Measurements from ENCODE around the gene STMN1.

STMN1 gene

DNA sequence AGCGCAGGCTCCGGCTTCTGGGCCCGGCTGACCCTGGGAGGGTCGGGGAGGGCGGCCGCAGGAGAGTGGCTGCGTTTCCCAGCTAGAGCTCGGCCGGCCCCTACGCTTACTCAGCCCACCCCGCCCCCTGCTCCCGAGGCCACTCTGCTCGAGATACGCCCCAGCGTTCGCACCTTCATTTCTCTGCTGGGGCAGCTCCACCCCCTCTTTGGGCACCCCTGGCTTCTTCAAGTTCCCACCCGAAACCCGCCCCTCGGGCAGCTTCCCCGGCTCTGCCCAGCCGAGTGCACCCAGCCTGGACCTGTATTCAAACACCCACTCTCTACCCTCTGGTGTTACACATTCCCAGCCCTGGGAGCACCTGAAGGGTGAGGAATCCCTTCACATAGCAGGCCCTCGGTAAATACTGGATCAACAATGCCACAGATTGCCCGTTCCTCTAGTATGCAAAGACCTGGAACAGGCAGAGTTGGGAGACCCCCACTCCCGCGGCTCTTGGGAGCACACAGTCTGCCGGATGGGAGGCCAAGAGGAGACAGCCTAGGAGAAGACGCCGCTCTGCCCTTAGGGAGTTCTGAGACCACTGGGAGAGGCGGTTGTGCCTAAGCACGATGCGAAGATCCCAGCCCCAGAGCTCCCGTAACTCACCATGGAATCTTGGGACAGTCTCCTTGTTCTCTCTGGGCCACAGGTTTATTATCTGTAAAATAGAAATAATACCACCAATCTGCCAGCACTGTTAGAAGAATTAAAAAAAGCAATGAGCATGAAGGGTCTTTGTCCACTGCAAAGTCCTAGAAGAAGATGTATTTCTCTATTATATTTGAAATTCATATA is 30.1 kb downstream of the STMN1 start:
- DNase-seq: no peak
- peak overlapping the region; percentile 29 for H3K4me3 ChIP-seq (ENCODE audit: low read depth, low read length)
- TF ChIP-seq, protein P1, sequence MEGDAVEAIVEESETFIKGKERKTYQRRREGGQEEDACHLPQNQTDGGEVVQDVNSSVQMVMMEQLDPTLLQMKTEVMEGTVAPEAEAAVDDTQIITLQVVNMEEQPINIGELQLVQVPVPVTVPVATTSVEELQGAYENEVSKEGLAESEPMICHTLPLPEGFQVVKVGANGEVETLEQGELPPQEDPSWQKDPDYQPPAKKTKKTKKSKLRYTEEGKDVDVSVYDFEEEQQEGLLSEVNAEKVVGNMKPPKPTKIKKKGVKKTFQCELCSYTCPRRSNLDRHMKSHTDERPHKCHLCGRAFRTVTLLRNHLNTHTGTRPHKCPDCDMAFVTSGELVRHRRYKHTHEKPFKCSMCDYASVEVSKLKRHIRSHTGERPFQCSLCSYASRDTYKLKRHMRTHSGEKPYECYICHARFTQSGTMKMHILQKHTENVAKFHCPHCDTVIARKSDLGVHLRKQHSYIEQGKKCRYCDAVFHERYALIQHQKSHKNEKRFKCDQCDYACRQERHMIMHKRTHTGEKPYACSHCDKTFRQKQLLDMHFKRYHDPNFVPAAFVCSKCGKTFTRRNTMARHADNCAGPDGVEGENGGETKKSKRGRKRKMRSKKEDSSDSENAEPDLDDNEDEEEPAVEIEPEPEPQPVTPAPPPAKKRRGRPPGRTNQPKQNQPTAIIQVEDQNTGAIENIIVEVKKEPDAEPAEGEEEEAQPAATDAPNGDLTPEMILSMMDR (IDR thresholded peaks at IDR 0.05; ENCODE audit: low read depth, low read length): no peak
- H3K4me1 ChIP-seq: no peaks in the 10 kb centered on the region
- H3K27me3 ChIP-seq: no peaks in the 10 kb centered on the region
- no peaks in the 10 kb centered on the region for H3K36me3 ChIP-seq
- no peaks in the 10 kb centered on the region for H3K9me3 ChIP-seq

GRCh38 chr1:25875154-25875855 is 30.9 kb downstream of the STMN1 start, which contains the start of gene PAQR7:
Gene PAQR7, minus strand, starts transcription at chr1:25875708. Its CDS starts 11,869 bp downstream, at chr1:25863839.
- DNase-seq: peak; percentile 70
- no peaks in the 10 kb centered on the region for H3K4me1 ChIP-seq
- H3K4me3 ChIP-seq (ENCODE audit: low read depth, low read length): peak within 1 kb of the TSS; percentile 43
- no peaks in the 10 kb centered on the region for H3K36me3 ChIP-seq
- no peaks in the 10 kb centered on the region for H3K9me3 ChIP-seq
- no peaks in the 10 kb centered on the region for H3K27me3 ChIP-seq
- TF ChIP-seq, protein P1 (IDR thresholded peaks at IDR 0.05; ENCODE audit: low read depth, low read length): no peak

DNA sequence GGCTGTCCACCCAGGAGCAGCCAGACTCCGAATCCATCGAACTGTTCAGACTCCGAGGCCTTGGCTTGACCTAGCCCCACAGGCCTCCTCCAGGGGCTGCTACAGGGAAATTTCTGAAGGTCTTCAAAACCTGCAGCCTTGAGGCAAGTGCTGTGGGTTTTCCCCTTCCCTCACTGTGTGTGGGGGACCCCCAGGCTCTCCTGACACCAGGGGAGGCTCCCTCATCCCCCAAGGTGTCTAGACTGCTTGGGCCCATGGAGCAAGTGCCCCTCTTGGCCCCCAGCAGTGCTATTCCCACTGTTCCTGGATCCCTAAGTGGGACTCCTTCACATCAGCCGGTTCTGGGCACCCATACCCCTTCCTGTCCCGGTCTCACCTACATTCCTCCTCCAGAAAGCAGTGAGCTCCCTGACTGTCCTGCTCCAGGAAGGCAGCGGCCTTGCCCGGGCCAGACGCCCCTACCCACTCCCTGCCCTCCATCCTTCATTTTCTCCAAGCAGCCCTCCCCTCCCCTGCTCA is 31.5 kb downstream of the STMN1 start:
- no peak for DNase-seq
- TF ChIP-seq, protein P1 (IDR thresholded peaks at IDR 0.05; ENCODE audit: low read depth, low read length): no peak
- H3K4me3 ChIP-seq (ENCODE audit: low read depth, low read length): peak overlapping the region; percentile 43

DNA sequence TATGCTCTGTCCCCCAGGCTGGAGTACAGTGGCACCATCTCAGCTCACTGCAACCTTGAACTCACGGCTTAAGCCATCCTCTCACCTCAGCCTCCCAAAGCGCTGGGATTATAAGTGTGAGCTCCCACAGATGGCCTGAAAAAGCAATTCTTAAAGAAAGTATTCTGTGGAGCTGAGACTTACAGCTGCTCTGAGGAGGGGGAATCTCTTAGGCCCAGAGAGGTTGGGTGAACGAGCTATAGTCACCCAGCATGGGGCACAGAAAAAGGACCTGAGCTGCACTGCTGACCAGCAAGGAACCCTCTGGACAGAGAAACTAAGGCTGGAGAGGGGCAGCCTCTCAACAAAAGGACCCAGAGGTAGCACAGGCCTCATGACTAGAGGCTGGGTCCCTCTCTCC is 32.0 kb downstream of the STMN1 start:
- H3K27me3 ChIP-seq: no peaks in the 10 kb centered on the region
- TF ChIP-seq, protein P1 (IDR thresholded peaks at IDR 0.05; ENCODE audit: low read depth, low read length): no peak
- H3K4me3 ChIP-seq (ENCODE audit: low read depth, low read length): no peak overlapping the region
- DNase-seq: no peak
- no peaks in the 10 kb centered on the region for H3K9me3 ChIP-seq
- H3K36me3 ChIP-seq: no peaks in the 10 kb centered on the region
- no peaks in the 10 kb centered on the region for H3K4me1 ChIP-seq

More for the DNA sequence above, 31.5 kb downstream of the STMN1 start:
- H3K27me3 ChIP-seq: no peaks in the 10 kb centered on the region
- H3K9me3 ChIP-seq: no peaks in the 10 kb centered on the region
- no peaks in the 10 kb centered on the region for H3K4me1 ChIP-seq
- no peaks in the 10 kb centered on the region for H3K36me3 ChIP-seq

GRCh38 chr1:25873120-25873519 is 33.1 kb downstream of the STMN1 start:
- Histone ChIP-seq H3K36me3 (no peaks in the 10 kb centered on the region), H3K4me3 (ENCODE audit: low read depth, low read length) (no peak overlapping the region), H3K9me3 (no peaks in the 10 kb centered on the region), H3K27me3 (no peaks in the 10 kb centered on the region), H3K4me1 (no peaks in the 10 kb centered on the region)
- TF ChIP-seq, protein P1 (IDR thresholded peaks at IDR 0.05; ENCODE audit: low read depth, low read length): no peak
- no peak for DNase-seq

Measured in BE2C (cell line).